Upper lobe of left lung (tissue), 4 donors: ENCODE data around the gene COL6A2.

ENCODE experiments used
- EP300 ChIP-seq, 4 donors: sonication (generic); formaldehyde crosslinking; IDR thresholded peaks; one replicate each; pipeline ENCODE4 v1.5.1; 2017; ENCODE audit warnings: antibody characterized with exemption in 4 of 4, control low read depth in 2 of 4
- POLR2AphosphoS5 ChIP-seq, 2 donors: sonication (generic); formaldehyde crosslinking; IDR thresholded peaks; one replicate each; pipeline ENCODE4 v1.5.1; 2017; ENCODE audit warnings: antibody characterized with exemption in 2 of 2
- TF ChIP-seq, protein P1 (sequence below), 6 experiments: fragments of 450-650 bp in 4 of 6; fragments of 200-600 bp in 2 of 6; sonication (generic) in 2 of 6; IDR thresholded peaks; one replicate each; pipeline ENCODE4 v1.5.1; 2016 to 2019; ENCODE audit warnings: antibody characterized with exemption in 6 of 6

DNA sequence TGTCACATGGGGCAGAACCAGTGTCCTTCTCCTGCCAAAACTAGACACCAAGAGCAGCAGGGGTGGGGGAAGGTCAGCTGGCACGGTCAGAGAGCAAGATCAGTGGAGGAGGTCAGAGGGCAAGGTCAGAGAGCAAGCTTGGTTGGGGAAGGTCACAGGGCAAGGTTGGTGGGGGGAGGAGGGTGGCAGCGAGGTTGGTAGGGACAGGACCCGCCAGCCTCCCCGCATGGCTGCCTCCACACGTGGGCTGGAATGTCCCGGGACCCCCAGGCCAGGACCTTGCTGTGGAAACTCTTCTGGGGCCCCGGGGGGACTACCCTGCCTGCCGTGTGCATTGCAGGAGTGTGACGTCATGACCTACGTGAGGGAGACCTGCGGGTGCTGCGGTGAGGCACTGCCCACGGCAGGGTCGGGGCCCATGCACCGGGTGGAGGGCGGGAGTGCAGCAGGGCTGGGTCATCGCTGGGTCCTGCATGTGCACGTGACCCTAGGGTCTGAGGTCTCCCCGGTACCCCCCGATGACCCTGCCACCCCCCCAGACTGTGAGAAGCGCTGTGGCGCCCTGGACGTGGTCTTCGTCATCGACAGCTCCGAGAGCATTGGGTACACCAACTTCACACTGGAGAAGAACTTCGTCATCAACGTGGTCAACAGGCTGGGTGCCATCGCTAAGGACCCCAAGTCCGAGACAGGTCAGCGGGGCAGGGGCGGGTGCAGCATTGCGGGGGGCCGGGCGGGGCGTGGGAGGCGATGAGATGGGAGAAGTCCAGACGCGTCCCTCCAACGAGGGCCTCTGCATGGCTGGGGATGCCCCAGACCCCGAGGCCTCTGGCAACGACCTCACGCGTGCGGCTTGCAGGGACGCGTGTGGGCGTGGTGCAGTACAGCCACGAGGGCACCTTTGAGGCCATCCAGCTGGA lies 27.3 kb downstream of the COL6A2 start:
- TF ChIP-seq, protein P1, sequence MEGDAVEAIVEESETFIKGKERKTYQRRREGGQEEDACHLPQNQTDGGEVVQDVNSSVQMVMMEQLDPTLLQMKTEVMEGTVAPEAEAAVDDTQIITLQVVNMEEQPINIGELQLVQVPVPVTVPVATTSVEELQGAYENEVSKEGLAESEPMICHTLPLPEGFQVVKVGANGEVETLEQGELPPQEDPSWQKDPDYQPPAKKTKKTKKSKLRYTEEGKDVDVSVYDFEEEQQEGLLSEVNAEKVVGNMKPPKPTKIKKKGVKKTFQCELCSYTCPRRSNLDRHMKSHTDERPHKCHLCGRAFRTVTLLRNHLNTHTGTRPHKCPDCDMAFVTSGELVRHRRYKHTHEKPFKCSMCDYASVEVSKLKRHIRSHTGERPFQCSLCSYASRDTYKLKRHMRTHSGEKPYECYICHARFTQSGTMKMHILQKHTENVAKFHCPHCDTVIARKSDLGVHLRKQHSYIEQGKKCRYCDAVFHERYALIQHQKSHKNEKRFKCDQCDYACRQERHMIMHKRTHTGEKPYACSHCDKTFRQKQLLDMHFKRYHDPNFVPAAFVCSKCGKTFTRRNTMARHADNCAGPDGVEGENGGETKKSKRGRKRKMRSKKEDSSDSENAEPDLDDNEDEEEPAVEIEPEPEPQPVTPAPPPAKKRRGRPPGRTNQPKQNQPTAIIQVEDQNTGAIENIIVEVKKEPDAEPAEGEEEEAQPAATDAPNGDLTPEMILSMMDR (IDR thresholded peaks at IDR 0.05) = no peak
- TF ChIP-seq EP300 (IDR thresholded peaks at IDR 0.05) = no peak
- no peak for TF ChIP-seq POLR2AphosphoS5 (IDR thresholded peaks at IDR 0.05)
